ENCODE measurements around the gene LRRC8D.

DNA sequence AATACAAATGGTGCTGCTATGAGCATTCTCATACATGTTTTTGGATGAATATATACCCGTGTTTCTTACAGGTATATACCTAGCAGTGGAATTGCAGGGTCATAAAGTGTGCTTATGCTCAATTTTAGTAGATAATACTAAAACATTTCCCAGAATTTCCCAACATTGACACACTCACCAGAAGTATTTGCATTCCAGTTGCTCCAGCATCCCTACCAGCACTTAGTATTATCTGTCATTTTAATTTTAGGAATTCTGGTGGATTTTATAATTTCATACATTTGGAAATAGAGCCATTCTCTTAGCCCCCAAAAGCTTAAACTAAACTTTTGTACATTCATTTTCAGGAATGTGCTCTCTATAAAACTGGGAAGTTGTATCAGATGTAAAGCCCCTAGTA, 106.6 kb downstream of the LRRC8D start:
- TF ChIP-seq POLR2A (IDR thresholded peaks at IDR 0.05; ENCODE audit: low read depth, low read length) = no peak
- TF ChIP-seq POLR2AphosphoS5 (IDR thresholded peaks at IDR 0.05; ENCODE audit: low read depth, low read length) = no peak

Data from GM12892 (cell line).